ENCODE measurements around the gene IFNL1. TPM values are rescaled to one million over a fixed set of nuclear protein-coding genes. Genes with fewer than 3 reads are reported as not detected.
"Not testable (repeated sequence)": the region's sequence is repeated elsewhere in the genome, so short reads cannot be mapped to it uniquely, and the experiment has no call there.

Gene IFNL1
- total RNA-seq, 2 experiments from 2014 or later, result not detected

- Histone ChIP-seq H3K9me2 (ENCODE audit: insufficient read depth, low read length) (no peaks in the 10 kb centered on the region), H2AFZ (ENCODE audit: low read length) (no peak overlapping the region), H4K20me1 (ENCODE audit: insufficient read depth, low read length) (no peaks in the 10 kb centered on the region), H3K79me2 (ENCODE audit: insufficient read depth, low read depth, low read length) (no peaks in the 10 kb centered on the region), H3K4me3 (ENCODE audit: low read depth, low read length, poor library complexity, severe bottlenecking) (no peak overlapping the region), H3K9me3 (ENCODE audit: low read length) (no peaks in the 10 kb centered on the region), H3K36me3 (ENCODE audit: insufficient read depth, low read length) (no peaks in the 10 kb centered on the region), H3K4me2 (ENCODE audit: low read length) (no peak overlapping the region), H3K4me1 (ENCODE audit: insufficient read depth, low read length, poor library complexity, severe bottlenecking) (no peaks in the 10 kb centered on the region), H3K27ac (ENCODE audit: low read depth, low read length, poor library complexity, severe bottlenecking) (no peak overlapping the region)
- POLR2A ChIA-PET, result interaction anchor here (0.6 kb wide), 1 partner anchor 231 kb away, joined by 3 read pairs; no protein-coding TSS in a partner anchor
- TF ChIP-seq EZH2phosphoT487 (IDR thresholded peaks at IDR 0.05; ENCODE audit: borderline replicate concordance, low read depth, low read length) (no peak), CTCF (conservative IDR thresholded peaks at IDR 0.05; ENCODE audit: low read length) (no peak)
- intact Hi-C loops (cut with micrococcal nuclease; ENCODE audit: unreplicated experiment), result no loop called here
- CTCF ChIA-PET (ENCODE audit: unreplicated experiment), result no interaction called here
- DNase-seq (ENCODE audit: low spot score), result no peak
- no TSS peak for BruUV-seq (replicated peaks)
Observed at GRCh38 chr19:39265321-39265916, 30.8 kb upstream of the IFNL1 start.

GRCh38 chr19:39268085-39268484, 28.1 kb upstream of the IFNL1 start, which contains the start of gene IFNL2:
IFNL2 (plus strand) TSS chr19:39268396; CDS start chr19:39268569, 173 bp downstream.
- H3K36me3 ChIP-seq (ENCODE audit: insufficient read depth, low read length); H3K4me1 ChIP-seq (ENCODE audit: insufficient read depth, low read length, poor library complexity, severe bottlenecking); H3K9me3 ChIP-seq (ENCODE audit: low read length); BruUV-seq (replicated peaks); H3K4me2 ChIP-seq (ENCODE audit: low read length); intact Hi-C loops (cut with micrococcal nuclease; ENCODE audit: unreplicated experiment); H3K79me2 ChIP-seq (ENCODE audit: insufficient read depth, low read depth, low read length); H4K20me1 ChIP-seq (ENCODE audit: insufficient read depth, low read length); H2AFZ ChIP-seq (ENCODE audit: low read length); H3K27ac ChIP-seq (ENCODE audit: low read depth, low read length, poor library complexity, severe bottlenecking); H3K9me2 ChIP-seq (ENCODE audit: insufficient read depth, low read length); H3K4me3 ChIP-seq (ENCODE audit: low read depth, low read length, poor library complexity, severe bottlenecking); POLR2A ChIA-PET; DNase-seq (ENCODE audit: low spot score): not testable (repeated sequence)
- CTCF ChIA-PET (ENCODE audit: unreplicated experiment), result interaction anchor here (0.5 kb wide), 1 partner anchor 899 kb away, joined by 3 read pairs; no protein-coding TSS in a partner anchor

- H2AFZ ChIP-seq (ENCODE audit: low read length); H4K20me1 ChIP-seq (ENCODE audit: insufficient read depth, low read length); DNase-seq (ENCODE audit: low spot score); H3K4me2 ChIP-seq (ENCODE audit: low read length); H3K4me1 ChIP-seq (ENCODE audit: insufficient read depth, low read length, poor library complexity, severe bottlenecking); BruUV-seq (replicated peaks); POLR2A ChIA-PET; H3K4me3 ChIP-seq (ENCODE audit: low read depth, low read length, poor library complexity, severe bottlenecking); H3K79me2 ChIP-seq (ENCODE audit: insufficient read depth, low read depth, low read length); intact Hi-C loops (cut with micrococcal nuclease; ENCODE audit: unreplicated experiment); H3K36me3 ChIP-seq (ENCODE audit: insufficient read depth, low read length); H3K9me3 ChIP-seq (ENCODE audit: low read length); H3K9me2 ChIP-seq (ENCODE audit: insufficient read depth, low read length); H3K27ac ChIP-seq (ENCODE audit: low read depth, low read length, poor library complexity, severe bottlenecking): not testable (repeated sequence)
- CTCF ChIA-PET (ENCODE audit: unreplicated experiment), result interaction anchor here (0.5 kb wide), 1 partner anchor 898 kb away, joined by 3 read pairs; no protein-coding TSS in a partner anchor
Observed at GRCh38 chr19:39268531-39269223, 27.5 kb upstream of the IFNL1 start.

GRCh38 chr19:39269369-39269768, 26.8 kb upstream of the IFNL1 start:
- H4K20me1 ChIP-seq (ENCODE audit: insufficient read depth, low read length); H3K4me1 ChIP-seq (ENCODE audit: insufficient read depth, low read length, poor library complexity, severe bottlenecking); H3K9me3 ChIP-seq (ENCODE audit: low read length); H3K4me3 ChIP-seq (ENCODE audit: low read depth, low read length, poor library complexity, severe bottlenecking); POLR2A ChIA-PET; DNase-seq (ENCODE audit: low spot score); H3K4me2 ChIP-seq (ENCODE audit: low read length); H3K9me2 ChIP-seq (ENCODE audit: insufficient read depth, low read length); CTCF ChIA-PET (ENCODE audit: unreplicated experiment); BruUV-seq (replicated peaks); intact Hi-C loops (cut with micrococcal nuclease; ENCODE audit: unreplicated experiment); H3K36me3 ChIP-seq (ENCODE audit: insufficient read depth, low read length); H3K79me2 ChIP-seq (ENCODE audit: insufficient read depth, low read depth, low read length); H3K27ac ChIP-seq (ENCODE audit: low read depth, low read length, poor library complexity, severe bottlenecking); H2AFZ ChIP-seq (ENCODE audit: low read length): not testable (repeated sequence)
